OCI-LY7 (cell line): ENCODE measurements around the gene CSHL1.
"Not testable (repeated sequence)": the region's sequence is repeated elsewhere in the genome, so short reads cannot be mapped to it uniquely, and the experiment has no call there.

Experiments used
- EZH2phosphoT487 ChIP-seq: fragments of 200-600 bp; sonication (generic); IDR thresholded peaks from 2 replicates; pipeline ENCODE4 v1.6.1; 2018; ENCODE audit warnings: low read depth, borderline replicate concordance, mild to moderate bottlenecking, mixed run types, antibody characterized with exemption, low read length, moderate library complexity, mixed read lengths
- TF ChIP-seq, protein P1 (sequence below): fragments of 200-600 bp; sonication (generic); conservative IDR thresholded peaks from 2 replicates; pipeline ENCODE4 v1.5.1; 2014; ENCODE audit warnings: mild to moderate bottlenecking, antibody characterized with exemption, low read length, moderate library complexity, mixed read lengths

- TF ChIP-seq, protein P1, sequence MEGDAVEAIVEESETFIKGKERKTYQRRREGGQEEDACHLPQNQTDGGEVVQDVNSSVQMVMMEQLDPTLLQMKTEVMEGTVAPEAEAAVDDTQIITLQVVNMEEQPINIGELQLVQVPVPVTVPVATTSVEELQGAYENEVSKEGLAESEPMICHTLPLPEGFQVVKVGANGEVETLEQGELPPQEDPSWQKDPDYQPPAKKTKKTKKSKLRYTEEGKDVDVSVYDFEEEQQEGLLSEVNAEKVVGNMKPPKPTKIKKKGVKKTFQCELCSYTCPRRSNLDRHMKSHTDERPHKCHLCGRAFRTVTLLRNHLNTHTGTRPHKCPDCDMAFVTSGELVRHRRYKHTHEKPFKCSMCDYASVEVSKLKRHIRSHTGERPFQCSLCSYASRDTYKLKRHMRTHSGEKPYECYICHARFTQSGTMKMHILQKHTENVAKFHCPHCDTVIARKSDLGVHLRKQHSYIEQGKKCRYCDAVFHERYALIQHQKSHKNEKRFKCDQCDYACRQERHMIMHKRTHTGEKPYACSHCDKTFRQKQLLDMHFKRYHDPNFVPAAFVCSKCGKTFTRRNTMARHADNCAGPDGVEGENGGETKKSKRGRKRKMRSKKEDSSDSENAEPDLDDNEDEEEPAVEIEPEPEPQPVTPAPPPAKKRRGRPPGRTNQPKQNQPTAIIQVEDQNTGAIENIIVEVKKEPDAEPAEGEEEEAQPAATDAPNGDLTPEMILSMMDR = not testable (repeated sequence)
- not testable (repeated sequence) for TF ChIP-seq EZH2phosphoT487
Observed at GRCh38 chr17:63922402-63922801, 11.3 kb upstream of the CSHL1 start.
